MM.1S (cell line): ENCODE results near the gene SEMA4B.

Source experiments
- EZH2 ChIP-seq: fragments of 300-600 bp; sonication (generic); optimal IDR thresholded peaks from 2 replicates; pipeline ENCODE3; 2017; ENCODE audit warnings: low read depth, mild to moderate bottlenecking, antibody characterized with exemption, low read length, mixed read lengths
- TF ChIP-seq, protein P1 (sequence below): fragments of 300-600 bp; sonication (generic); IDR thresholded peaks from 2 replicates; pipeline ENCODE4 v1.5.1; 2016; ENCODE audit warnings: antibody characterized with exemption, low read length, mixed read lengths

DNA sequence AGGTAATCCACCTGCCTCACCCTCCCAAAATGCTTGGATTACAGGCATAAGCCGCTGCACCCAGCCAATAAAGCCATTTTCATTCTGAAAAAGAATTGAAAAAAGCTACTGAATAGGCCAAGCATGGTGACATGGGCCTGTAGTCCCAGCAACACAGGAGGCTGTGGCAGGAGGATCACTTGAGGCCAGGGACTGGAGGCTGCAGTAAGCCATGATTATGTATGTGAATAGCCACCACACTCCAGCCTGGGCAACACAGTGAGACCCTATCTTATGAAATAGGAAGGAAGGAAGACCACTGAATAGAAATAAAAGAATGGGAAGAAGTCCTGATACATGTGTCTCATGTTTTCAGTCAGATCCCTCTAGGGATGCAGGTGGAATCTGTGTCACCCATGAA, 36.0 kb upstream of the SEMA4B start:
- TF ChIP-seq, protein P1, sequence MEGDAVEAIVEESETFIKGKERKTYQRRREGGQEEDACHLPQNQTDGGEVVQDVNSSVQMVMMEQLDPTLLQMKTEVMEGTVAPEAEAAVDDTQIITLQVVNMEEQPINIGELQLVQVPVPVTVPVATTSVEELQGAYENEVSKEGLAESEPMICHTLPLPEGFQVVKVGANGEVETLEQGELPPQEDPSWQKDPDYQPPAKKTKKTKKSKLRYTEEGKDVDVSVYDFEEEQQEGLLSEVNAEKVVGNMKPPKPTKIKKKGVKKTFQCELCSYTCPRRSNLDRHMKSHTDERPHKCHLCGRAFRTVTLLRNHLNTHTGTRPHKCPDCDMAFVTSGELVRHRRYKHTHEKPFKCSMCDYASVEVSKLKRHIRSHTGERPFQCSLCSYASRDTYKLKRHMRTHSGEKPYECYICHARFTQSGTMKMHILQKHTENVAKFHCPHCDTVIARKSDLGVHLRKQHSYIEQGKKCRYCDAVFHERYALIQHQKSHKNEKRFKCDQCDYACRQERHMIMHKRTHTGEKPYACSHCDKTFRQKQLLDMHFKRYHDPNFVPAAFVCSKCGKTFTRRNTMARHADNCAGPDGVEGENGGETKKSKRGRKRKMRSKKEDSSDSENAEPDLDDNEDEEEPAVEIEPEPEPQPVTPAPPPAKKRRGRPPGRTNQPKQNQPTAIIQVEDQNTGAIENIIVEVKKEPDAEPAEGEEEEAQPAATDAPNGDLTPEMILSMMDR, result no peak
- no peak for TF ChIP-seq EZH2
